Large intestine (tissue), 3 donors: ENCODE measurements around the gene CLDN7. TPM values are rescaled to one million over a fixed set of nuclear protein-coding genes. Genes with fewer than 3 reads are reported as not detected.

ENCODE experiments used
- DNase-seq, 2 donors: peaks; one replicate each; pipeline versions ENCODE4 v3.0.0 to v3.0.0-alpha.2; 2013
- H3K27ac ChIP-seq: one replicate; pipeline ENCODE4 v1.5.1; 2013; ENCODE audit warnings: low read length
- H3K27me3 ChIP-seq: 2 replicates; pipeline ENCODE4 v1.6.1; 2013; ENCODE audit warnings: low read length; ENCODE audit not compliant: control insufficient read depth, insufficient read depth
- H3K36me3 ChIP-seq: 2 replicates; pipeline ENCODE4 v1.6.1; 2013; ENCODE audit warnings: low read length; ENCODE audit not compliant: control insufficient read depth, insufficient read depth
- H3K4me1 ChIP-seq: one replicate; pipeline ENCODE4 v1.6.1; 2013; ENCODE audit warnings: low read length; ENCODE audit not compliant: control insufficient read depth, insufficient read depth
- H3K4me3 ChIP-seq: one replicate; pipeline ENCODE4 v1.5.1; 2013; ENCODE audit warnings: low read length
- H3K9me3 ChIP-seq: one replicate; pipeline ENCODE4 v1.6.1; 2013; ENCODE audit warnings: mild to moderate bottlenecking, low read depth, low read length, moderate library complexity; ENCODE audit not compliant: control insufficient read depth
- WGBS: methylation state at CpG from one replicate; pipeline ENCODE4 v1.1.5; 2013; ENCODE audit warnings: low lambda C conversion rate; ENCODE audit not compliant: insufficient coverage; 5-methylcytosine and 5-hydroxymethylcytosine counted together
- polyA plus RNA-seq: library from polyadenylated mRNA; unstranded; fragments of 120-200 nt; gene quantifications from one replicate; pipeline ENCODE4 v1.2.1, GENCODE V29; 2013

The CLDN7 gene
- polyA plus RNA-seq, 1 donor, result 250 TPM

GRCh38 chr17:7304179-7304578, 41.9 kb upstream of the CLDN7 start:
- no peaks in the 10 kb centered on the region for H3K27me3 ChIP-seq
- 97% methylated on average over 5 of the region's 7 CpGs for WGBS
- H3K4me3 ChIP-seq, result no peak overlapping the region
- peaks cover 3% of the 10 kb centered on the region for H3K4me1 ChIP-seq
- DNase-seq, result no peak
- H3K36me3 ChIP-seq, result no peaks in the 10 kb centered on the region
- H3K27ac ChIP-seq, result no peak overlapping the region
- H3K9me3 ChIP-seq, result no peaks in the 10 kb centered on the region

DNA sequence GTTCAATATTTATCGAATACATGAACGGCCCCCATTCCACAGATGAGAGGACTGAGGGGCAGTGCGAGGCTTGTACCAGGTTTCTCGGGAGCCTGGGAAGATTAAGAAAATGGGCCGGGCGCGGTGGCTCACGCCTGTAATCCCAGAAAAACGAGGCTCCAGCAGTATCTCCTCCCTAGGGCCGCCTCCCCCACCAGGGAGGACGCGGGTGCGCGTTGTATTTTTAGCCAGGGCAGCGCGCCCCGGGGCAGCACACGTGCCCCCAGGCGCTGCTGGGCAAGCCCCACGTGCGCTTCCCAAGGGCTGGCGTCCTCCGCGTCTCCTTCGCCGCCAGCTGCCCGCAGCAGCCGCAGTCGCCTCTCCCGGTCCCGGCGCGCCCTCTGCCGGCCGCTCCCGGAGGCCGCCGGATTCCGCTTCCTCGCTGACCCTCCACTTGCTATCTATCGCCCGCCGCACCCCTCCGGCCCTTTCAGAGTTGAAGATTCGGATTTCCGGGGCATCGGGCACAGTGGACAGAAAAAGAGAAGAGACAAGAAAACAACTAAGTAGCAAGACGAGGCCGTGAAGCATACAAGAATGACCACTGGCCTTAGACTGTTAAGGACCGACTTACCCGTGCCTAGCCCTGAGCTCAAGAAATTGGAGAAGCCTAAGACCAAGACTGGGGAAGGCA, 34.0 kb upstream of the CLDN7 start:
- no CpG with 5 or more reads among the region's 51 CpGs for WGBS
- H3K4me3 ChIP-seq, result no peak overlapping the region
- peak; percentile 71 to 74 for DNase-seq
- peaks cover 34% of the 10 kb centered on the region for H3K4me1 ChIP-seq
- H3K27me3 ChIP-seq, result peaks cover 34% of the 10 kb centered on the region
- no peaks in the 10 kb centered on the region for H3K36me3 ChIP-seq
- H3K9me3 ChIP-seq, result peaks cover 6% of the 10 kb centered on the region
- H3K27ac ChIP-seq, result no peak overlapping the region

- WGBS, result no CpG with 5 or more reads among the region's 42 CpGs
- Histone ChIP-seq H3K27me3 (peaks cover 37% of the 10 kb centered on the region), H3K9me3 (peaks cover 6% of the 10 kb centered on the region), H3K4me3 (peak overlapping the region; percentile 31), H3K27ac (no peak overlapping the region), H3K36me3 (no peaks in the 10 kb centered on the region), H3K4me1 (peaks cover 34% of the 10 kb centered on the region)
- no peak for DNase-seq
Observed at GRCh38 chr17:7295230-7296180, 33.2 kb upstream of the CLDN7 start.

GRCh38 chr17:7294614-7295153, 32.4 kb upstream of the CLDN7 start, which contains the start of gene YBX2:
TSS of gene YBX2 (minus strand) at chr17:7294639. CDS start at chr17:7294500, 139 bp downstream.
- Histone ChIP-seq H3K27ac (no peak within 1 kb of the TSS), H3K36me3 (no peaks in the 10 kb centered on the region), H3K4me3 (peak within 1 kb of the TSS; percentile 31), H3K9me3 (peaks cover 6% of the 10 kb centered on the region), H3K27me3 (peaks cover 37% of the 10 kb centered on the region), H3K4me1 (peaks cover 34% of the 10 kb centered on the region)
- 0% methylated on average over 2 of the region's 57 CpGs for WGBS
- DNase-seq, result peak; percentile 92 to 95

GRCh38 chr17:7293816-7294613, 31.7 kb upstream of the CLDN7 start:
- no peak overlapping the region for H3K27ac ChIP-seq
- peaks cover 34% of the 10 kb centered on the region for H3K4me1 ChIP-seq
- no peaks in the 10 kb centered on the region for H3K36me3 ChIP-seq
- DNase-seq, result peak; percentile 31 to 64
- no CpG with 5 or more reads among the region's 75 CpGs for WGBS
- H3K27me3 ChIP-seq, result peaks cover 37% of the 10 kb centered on the region
- no peak overlapping the region for H3K4me3 ChIP-seq
- H3K9me3 ChIP-seq, result peaks cover 6% of the 10 kb centered on the region

GRCh38 chr17:7293159-7293558, 30.9 kb upstream of the CLDN7 start:
- no peak overlapping the region for H3K27ac ChIP-seq
- H3K27me3 ChIP-seq, result peaks cover 37% of the 10 kb centered on the region
- WGBS, result 80% methylated on average over 1 of the region's 11 CpGs
- no peak for DNase-seq
- no peaks in the 10 kb centered on the region for H3K36me3 ChIP-seq
- peaks cover 34% of the 10 kb centered on the region for H3K4me1 ChIP-seq
- H3K9me3 ChIP-seq, result peaks cover 6% of the 10 kb centered on the region
- H3K4me3 ChIP-seq, result no peak overlapping the region

- H3K4me1 ChIP-seq, result peaks cover 34% of the 10 kb centered on the region
- peak in 1 of 2 donors; percentile 62 for DNase-seq
- peaks cover 37% of the 10 kb centered on the region for H3K27me3 ChIP-seq
- no peaks in the 10 kb centered on the region for H3K36me3 ChIP-seq
- no peak overlapping the region for H3K27ac ChIP-seq
- no CpG with 5 or more reads among the region's 6 CpGs for WGBS
- peaks cover 6% of the 10 kb centered on the region for H3K9me3 ChIP-seq
- H3K4me3 ChIP-seq, result no peak overlapping the region
Observed at GRCh38 chr17:7292729-7293128, 30.5 kb upstream of the CLDN7 start.

DNA sequence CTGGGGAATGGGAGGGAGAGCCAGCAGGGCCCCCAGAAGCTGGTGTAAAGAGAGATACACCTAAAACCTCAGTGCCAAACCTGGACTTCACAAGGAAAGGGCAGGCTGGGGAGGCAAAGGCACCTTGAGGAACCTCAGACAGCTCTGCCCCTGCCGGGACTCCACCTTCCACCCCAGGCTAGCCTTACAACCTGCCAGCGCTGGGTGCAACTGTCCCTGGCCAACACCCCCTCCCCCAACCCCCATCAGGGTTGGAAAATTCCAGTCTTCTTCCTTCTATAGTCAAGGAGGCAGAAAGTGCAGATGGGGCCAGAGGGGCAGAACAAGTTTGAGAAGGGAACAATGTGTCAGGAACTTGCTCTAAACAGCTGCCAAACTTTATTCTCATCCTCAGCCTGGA, 29.9 kb upstream of the CLDN7 start:
- Histone ChIP-seq H3K9me3 (peaks cover 6% of the 10 kb centered on the region), H3K4me3 (no peak overlapping the region), H3K4me1 (peaks cover 34% of the 10 kb centered on the region), H3K27me3 (peaks cover 37% of the 10 kb centered on the region), H3K36me3 (no peaks in the 10 kb centered on the region), H3K27ac (no peak overlapping the region)
- DNase-seq, result no peak
- WGBS, result no CpG with 5 or more reads among the region's 2 CpGs

DNA sequence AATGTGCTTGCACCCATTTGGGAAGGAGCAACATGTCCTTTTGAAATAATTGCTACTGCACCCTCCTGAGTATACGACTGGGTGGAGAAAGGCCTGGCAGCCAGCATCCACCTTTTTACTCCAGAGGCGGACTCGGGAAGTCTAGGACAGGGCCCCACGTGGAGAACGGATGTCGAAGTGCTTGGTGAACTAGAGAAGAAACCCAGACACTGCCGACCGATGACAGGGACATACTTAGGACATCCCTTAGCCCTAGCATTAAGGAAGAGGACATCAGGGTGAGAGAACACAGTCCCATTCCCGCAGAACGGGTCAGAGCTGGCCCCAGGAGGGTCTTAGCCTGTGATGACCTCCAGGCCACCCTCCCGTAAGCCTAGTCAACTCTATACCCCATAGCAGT, 28.4 kb upstream of the CLDN7 start:
- no peak for DNase-seq
- peaks cover 26% of the 10 kb centered on the region for H3K4me1 ChIP-seq
- no peaks in the 10 kb centered on the region for H3K36me3 ChIP-seq
- H3K27ac ChIP-seq, result no peak overlapping the region
- H3K4me3 ChIP-seq, result no peak overlapping the region
- peaks cover 6% of the 10 kb centered on the region for H3K9me3 ChIP-seq
- H3K27me3 ChIP-seq, result peaks cover 31% of the 10 kb centered on the region
- WGBS, result no CpG with 5 or more reads among the region's 11 CpGs

DNA sequence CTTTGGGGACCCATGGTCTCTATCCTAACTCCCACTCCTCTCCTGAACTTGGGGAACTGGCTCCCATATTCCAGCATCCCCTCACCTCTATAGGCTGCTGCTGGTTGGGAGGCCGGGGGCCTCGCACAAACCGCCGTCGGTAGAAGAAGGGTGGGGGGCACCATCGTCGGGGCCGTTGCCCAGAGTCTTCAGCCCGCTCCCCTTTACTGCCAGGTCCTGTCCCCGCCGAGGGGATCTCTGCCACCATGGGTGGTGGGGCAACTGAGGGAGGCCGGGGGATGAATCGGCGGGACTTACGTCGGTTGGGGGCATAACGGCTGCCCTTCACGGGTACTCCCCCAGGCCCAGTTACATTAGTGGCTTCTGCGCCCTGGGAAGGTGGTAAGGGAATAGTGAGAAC, 27.9 kb upstream of the CLDN7 start:
- no peak overlapping the region for H3K27ac ChIP-seq
- peaks cover 26% of the 10 kb centered on the region for H3K27me3 ChIP-seq
- no peaks in the 10 kb centered on the region for H3K36me3 ChIP-seq
- H3K9me3 ChIP-seq, result peaks cover 6% of the 10 kb centered on the region
- H3K4me1 ChIP-seq, result peaks cover 24% of the 10 kb centered on the region
- DNase-seq, result no peak
- H3K4me3 ChIP-seq, result no peak overlapping the region
- no CpG with 5 or more reads among the region's 19 CpGs for WGBS
